ENCODE measurements around the gene ACSS2.
A peak's percentile ranks its signal among the peaks of the same experiment; 100 is the strongest.

The ACSS2 gene, protein sequence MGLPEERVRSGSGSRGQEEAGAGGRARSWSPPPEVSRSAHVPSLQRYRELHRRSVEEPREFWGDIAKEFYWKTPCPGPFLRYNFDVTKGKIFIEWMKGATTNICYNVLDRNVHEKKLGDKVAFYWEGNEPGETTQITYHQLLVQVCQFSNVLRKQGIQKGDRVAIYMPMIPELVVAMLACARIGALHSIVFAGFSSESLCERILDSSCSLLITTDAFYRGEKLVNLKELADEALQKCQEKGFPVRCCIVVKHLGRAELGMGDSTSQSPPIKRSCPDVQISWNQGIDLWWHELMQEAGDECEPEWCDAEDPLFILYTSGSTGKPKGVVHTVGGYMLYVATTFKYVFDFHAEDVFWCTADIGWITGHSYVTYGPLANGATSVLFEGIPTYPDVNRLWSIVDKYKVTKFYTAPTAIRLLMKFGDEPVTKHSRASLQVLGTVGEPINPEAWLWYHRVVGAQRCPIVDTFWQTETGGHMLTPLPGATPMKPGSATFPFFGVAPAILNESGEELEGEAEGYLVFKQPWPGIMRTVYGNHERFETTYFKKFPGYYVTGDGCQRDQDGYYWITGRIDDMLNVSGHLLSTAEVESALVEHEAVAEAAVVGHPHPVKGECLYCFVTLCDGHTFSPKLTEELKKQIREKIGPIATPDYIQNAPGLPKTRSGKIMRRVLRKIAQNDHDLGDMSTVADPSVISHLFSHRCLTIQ

GRCh38 chr20:34876406-34877282 is at the start of gene ACSS2:
TSS of gene ACSS2 (plus strand) at chr20:34876612. CDS start at chr20:34876646, 34 bp downstream.
- FAIRE-seq: no peak

DNA sequence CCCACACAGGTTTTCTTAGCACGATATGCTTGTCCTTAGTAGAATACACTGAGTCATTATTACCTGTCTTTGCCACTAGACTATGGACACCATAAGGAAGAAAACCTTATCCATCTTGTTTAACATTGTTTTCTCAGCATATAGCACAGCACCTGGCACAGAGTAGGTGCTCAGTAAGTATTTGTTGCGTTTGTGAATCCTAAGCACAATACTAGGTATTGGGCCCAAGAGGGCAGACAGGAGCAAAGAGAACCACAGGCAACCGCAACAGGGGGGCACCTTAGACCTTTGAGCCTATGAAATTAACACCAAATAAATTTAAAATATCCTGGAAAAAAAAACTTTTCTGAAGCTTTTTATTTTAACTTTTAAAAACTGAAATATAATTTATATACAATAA is 47.2 kb upstream of the ACSS2 start:
- FAIRE-seq: no peak

DNA sequence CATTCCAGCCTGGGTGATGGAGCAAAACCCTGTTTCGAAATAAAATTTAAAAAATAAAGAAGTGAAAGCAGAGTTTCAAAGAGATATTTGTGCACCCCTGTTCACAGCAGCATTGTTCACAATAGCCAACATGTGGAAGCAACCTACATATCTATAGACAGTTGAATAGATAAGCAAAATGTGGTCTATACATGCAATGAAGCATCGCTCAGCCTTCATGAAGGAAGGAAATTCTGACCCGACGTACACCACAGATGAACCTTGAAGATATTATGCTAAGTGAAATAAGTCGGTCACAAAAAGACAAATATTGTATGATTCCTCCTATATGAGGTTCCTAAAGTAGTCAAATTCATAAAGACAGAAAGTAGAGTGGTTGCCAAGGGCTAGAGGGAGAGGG is 44.5 kb upstream of the ACSS2 start:
- no peak for FAIRE-seq

- FAIRE-seq: peak; percentile 97
Measured at GRCh38 chr20:34834459-34834893, 41.9 kb upstream of the ACSS2 start.

DNA sequence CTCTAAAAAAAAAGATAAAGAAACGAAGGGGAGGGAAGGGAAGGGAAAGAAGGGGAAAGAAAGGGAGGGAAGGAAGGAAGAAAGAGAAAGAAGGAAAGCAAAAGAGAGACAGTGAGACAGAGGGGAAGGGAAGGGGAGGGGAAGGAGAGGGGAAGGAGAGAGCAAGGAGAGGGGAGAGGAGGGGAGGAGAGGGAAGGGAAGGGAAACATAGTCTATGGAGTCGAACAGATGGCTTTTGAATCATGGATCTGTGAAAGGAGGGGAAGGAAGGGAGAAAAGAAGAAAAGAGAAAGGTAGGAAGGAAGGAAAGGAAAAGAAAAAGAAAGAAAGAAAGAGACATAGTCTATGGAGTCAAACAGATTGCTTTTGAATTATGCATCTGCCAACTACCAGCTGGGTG is 34.3 kb upstream of the ACSS2 start:
- no peak for FAIRE-seq

DNA sequence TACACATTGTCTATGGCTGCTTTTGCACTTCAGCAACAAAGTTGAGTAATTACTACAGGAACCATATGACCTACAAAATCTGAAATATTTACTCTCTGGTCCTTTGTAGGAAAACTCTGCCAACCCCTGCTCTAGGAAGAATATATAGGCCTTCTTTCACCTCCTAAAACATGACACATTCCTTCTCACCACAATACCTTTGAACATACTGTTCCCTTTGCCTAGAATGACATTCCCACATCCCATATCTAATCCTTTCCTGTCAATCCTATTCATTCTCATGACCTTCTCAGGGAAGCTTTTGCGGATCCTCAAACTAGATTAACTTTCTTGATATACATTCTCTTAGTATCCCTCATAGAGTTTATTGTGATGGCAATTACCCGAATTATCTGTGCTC is 33.0 kb upstream of the ACSS2 start:
- no peak for FAIRE-seq

- no peak for FAIRE-seq
Measured at GRCh38 chr20:34848597-34848996, 27.8 kb upstream of the ACSS2 start.

- FAIRE-seq: no peak
Measured at GRCh38 chr20:34849778-34850177, 26.6 kb upstream of the ACSS2 start.

- no peak for FAIRE-seq
Measured at GRCh38 chr20:34850969-34851368, 25.4 kb upstream of the ACSS2 start.

GRCh38 chr20:34852298-34852697 is 24.1 kb upstream of the ACSS2 start:
- FAIRE-seq: no peak

DNA sequence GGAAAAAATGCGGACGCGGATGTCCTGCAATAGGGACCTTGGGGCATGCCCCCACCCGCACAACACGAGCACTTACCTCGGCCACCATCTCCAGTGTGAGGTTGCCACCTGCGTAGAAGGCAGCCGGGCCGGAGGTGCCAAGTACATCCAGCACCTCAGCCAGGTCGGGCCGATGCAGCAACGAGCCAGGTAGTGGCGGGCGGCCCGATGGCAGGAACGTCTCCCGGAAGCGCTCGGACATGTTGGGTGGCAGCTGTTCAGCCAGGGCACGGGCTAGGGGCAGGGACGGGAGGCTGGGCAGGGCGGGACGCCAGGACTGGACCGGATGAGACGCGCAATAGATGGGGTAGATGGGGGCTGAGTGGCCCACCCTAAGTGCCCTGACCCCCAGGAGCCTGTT is 17.0 kb upstream of the ACSS2 start:
- FAIRE-seq: no peak

DNA sequence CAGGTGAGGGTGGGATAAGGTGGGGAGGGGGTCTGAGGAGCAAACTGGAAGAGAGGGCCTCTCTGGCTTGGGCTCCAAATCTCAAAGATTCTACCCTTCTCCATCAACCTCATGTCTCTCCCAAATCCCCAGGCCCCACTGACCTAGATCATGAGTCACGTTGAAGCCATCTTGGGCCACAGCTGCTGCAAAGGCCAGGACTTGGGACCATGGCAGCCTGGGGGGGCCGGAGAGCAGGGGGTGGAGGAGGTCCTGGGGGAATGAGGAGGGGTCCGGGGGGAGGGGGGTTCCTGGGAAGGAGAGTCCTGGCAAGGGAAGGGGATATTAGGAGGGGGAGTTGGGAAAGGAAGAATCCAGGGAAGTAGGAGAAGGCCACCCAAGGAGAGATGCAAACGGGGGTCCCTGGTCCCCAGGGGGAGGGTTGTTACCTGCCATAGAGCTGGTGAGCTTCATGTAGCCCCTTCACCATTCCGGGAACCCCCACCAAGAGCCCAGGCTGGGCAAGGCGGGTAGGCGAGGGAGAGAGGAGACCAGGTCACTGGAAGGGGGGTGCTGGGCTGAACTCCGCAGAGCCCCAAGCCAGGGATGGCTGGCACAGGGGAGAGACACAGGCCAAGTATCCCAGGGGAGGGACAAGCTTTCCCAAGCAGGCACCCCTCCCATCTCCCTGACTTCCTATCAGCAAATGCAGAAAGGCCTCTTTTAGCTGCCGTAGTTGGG is 16.4 kb upstream of the ACSS2 start:
- FAIRE-seq: no peak

DNA sequence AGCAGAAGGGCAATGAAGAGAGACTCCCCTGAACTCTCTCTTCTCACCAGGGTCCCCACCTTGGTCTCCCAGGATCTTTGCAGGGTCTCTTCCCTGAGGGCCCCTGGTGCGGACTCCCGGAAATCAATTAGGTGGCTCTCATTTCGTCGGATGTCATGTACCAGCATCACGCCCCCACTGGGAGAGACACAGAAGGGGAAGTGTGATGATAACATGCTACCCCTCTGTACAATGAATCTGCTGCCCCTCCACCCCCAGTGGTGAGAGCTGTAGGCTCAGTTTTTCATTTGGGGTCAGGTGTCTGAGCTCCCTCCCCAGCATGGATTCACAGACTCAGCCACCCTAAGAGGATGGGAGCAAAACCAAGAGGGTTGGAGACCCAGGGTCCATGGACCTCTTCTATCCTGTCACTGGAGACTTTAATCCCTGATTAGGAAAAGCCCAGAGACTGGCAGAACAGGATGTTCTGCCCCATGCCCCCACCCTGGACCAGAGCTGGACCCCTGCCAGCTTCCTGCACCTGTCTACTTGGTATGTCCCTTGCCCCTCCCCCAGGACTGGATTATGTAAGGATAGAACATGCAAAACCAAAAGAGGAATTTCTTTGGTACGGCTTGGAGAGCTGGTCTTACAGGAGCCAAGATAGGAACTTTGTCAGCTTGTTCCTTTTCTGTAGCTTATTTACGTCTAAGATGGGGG is 14.9 kb upstream of the ACSS2 start:
- no peak for FAIRE-seq

DNA sequence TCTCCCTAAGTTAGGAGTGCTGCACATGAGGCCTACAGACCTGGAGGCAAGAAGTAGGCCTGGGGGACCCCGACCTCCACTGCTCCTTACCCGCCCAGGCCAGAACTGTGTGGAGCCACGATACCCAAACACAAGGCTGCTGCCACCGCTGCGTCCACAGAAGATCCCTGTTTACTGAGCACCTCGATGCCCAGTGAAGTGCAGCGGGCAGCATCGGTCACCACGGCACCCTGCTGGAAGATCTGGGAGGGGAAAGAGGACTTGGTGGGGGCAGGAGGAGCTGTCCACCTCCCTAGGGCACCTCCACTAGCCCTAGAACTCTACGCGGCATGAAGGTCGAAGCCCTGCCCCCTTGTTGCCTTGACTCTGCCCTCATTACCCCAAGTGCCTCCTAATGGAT is 13.7 kb upstream of the ACSS2 start:
- no peak for FAIRE-seq

GRCh38 chr20:34863421-34863965 is 12.9 kb upstream of the ACSS2 start:
- FAIRE-seq: no peak

DNA sequence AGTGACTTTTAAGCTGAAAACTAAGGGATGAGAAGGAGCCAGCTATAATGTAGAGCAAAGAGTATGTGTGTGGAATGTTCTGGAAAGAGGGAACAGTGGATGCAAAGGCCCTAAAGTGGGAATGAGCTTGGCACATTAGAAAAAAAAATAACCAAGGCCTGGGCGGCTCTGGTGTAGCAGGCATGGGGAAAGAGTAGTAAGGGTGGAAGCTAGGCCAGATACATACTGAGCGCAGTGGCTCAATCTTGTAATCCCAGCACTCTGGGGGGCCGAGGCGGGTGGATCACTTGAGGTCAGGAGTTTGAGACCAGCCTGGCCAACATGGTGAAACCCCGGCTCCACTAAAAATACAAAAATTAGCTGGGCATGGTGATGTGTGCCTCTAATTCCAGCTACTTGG is 12.2 kb upstream of the ACSS2 start:
- no peak for FAIRE-seq

DNA sequence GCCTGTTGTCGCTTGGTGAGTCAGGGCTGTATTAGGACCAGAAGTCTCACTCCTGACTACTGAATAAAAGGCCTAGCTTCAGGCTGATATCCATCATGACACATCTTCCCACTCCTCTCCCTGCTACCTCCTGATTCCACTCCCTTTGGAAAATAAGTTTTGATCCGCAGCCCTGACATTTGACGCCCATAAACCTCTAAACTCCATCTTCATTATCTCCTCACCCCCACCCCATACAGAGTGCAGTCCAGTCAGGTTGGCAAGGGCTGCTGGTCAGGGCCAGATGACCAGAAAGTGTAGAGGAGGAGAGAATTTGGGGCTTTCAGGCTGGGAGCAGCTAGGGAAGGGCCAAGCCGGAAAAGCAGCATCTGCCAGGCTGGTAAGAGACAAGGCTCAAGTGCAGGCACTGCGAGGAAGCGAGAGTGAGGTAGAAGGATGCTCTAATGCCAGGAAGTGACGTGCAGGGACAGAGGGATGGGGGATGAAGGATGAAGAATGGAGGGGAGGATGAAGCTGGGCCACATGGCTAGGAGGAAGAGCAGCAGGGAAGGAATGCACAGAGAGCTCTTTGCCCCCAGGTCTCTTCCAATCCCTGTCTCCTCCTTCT is 5.0 kb upstream of the ACSS2 start:
- no peak for FAIRE-seq

GRCh38 chr20:34871966-34872621 is 4.3 kb upstream of the ACSS2 start:
- FAIRE-seq: no peak

- FAIRE-seq: no peak
Measured at GRCh38 chr20:34872622-34873224, 3.7 kb upstream of the ACSS2 start, which contains the start of gene GGT7. TSS of gene GGT7 (minus strand) at chr20:34872856. CDS start at chr20:34872815, 41 bp downstream.

- FAIRE-seq: no peak
Measured at GRCh38 chr20:34873583-34874093, 2.8 kb upstream of the ACSS2 start.

Data from islet of Langerhans (tissue), 1 donor.